Measurements from ENCODE around the gene SRSF9. TPM values are rescaled to one million over a fixed set of nuclear protein-coding genes. Genes with fewer than 3 reads are reported as not detected.

Gene SRSF9
- total RNA-seq, 1 experiment from 2014 or later = 231 TPM

DNA sequence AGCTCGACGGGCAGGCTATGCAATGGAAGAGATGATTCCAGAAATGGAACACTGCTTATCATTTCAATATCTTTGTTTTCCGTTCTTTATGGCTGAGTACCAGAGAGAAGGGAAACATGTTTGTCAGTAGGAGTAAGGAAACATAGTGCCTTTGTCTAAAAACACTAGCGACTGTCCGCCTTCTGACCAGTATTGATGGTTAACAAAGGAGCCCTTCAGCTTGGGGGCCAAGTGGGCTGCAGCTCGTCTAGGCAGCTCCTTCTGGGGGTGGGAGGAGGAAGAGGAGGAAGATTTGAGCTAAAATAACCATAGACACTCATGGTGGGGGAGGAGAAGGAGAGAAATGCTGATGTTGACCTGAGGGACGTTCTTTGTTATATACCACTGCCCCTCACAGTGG is 44.5 kb upstream of the SRSF9 start:
- Histone ChIP-seq H4K20me1 (ENCODE audit: insufficient read depth) (no peaks in the 10 kb centered on the region), H3K27ac (no peak overlapping the region), H3K36me3 (ENCODE audit: low read depth) (no peaks in the 10 kb centered on the region), H3K4me3 (no peak overlapping the region), H3K27me3 (ENCODE audit: insufficient read depth, low read depth) (no peaks in the 10 kb centered on the region), H2AFZ (no peak overlapping the region), H3K79me2 (ENCODE audit: low read depth) (no peaks in the 10 kb centered on the region), H3K9me2 (ENCODE audit: insufficient read depth) (no peaks in the 10 kb centered on the region), H3K9me3 (ENCODE audit: insufficient read depth, low read depth) (no peaks in the 10 kb centered on the region), H3K4me2 (no peak overlapping the region), H3F3A (ENCODE audit: insufficient read depth, low read depth) (no peaks in the 10 kb centered on the region), H3K4me1 (replicated peaks; ENCODE audit: insufficient read depth) (no peaks in the 10 kb centered on the region)
- CTCF ChIA-PET = no interaction called here
- DNase-seq = no peak
- intact Hi-C loops (cut with micrococcal nuclease; ENCODE audit: unreplicated experiment) = no loop called here
- BruUV-seq (replicated peaks) = no TSS peak
- TF ChIP-seq CTCF (conservative IDR thresholded peaks at IDR 0.05) = no peak
- no peak for TF ChIP-seq EZH2 (IDR thresholded peaks at IDR 0.05; ENCODE audit: low read depth)
- POLR2A ChIA-PET (ENCODE audit: unreplicated experiment) = interaction anchor here (0.6 kb wide), 1 partner anchor 1821 kb away, joined by 6 read pairs; no protein-coding TSS in a partner anchor

GRCh38 chr12:120508537-120508936 is 39.0 kb upstream of the SRSF9 start:
- POLR2A ChIA-PET (ENCODE audit: unreplicated experiment) = no interaction called here
- no peak for TF ChIP-seq EZH2 (IDR thresholded peaks at IDR 0.05; ENCODE audit: low read depth)
- no peak for TF ChIP-seq CTCF (conservative IDR thresholded peaks at IDR 0.05)

DNA sequence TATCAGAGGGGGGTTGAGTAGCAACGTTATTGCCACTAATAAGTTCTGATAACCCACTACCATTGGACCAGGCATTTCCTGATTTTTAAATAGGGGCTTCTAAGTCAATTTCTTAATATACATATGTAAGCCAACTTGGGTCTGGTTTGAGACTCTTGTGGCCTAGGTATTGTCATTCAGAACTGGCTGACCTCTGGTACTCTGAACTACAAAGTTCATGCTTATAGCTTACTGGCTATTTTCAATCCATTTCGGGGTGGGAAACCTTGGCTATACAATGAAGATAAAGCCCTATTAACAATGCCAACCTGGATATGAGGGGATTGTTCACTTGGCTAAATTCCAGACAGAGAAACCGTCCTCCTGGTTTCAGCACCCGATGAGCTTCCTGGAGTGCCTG is 35.0 kb upstream of the SRSF9 start:
- DNase-seq = no peak
- Histone ChIP-seq H2AFZ (no peak overlapping the region), H3K27me3 (ENCODE audit: insufficient read depth, low read depth) (no peaks in the 10 kb centered on the region), H3K4me1 (replicated peaks; ENCODE audit: insufficient read depth) (no peaks in the 10 kb centered on the region), H3K36me3 (ENCODE audit: low read depth) (no peaks in the 10 kb centered on the region), H3K27ac (no peak overlapping the region), H3K9me3 (ENCODE audit: insufficient read depth, low read depth) (no peaks in the 10 kb centered on the region), H3K9me2 (ENCODE audit: insufficient read depth) (no peaks in the 10 kb centered on the region), H3F3A (ENCODE audit: insufficient read depth, low read depth) (peaks cover 15% of the 10 kb centered on the region), H3K4me3 (no peak overlapping the region), H3K4me2 (no peak overlapping the region), H3K79me2 (ENCODE audit: low read depth) (no peaks in the 10 kb centered on the region), H4K20me1 (ENCODE audit: insufficient read depth) (0 out of 2 replicates have a peak, but pooled peaks cover 1% of the 10 kb centered on the region)
- ChIA-PET POLR2A (ENCODE audit: unreplicated experiment) (interaction anchor here (1.2 kb wide), 1 partner anchor 9 kb away, joined by 6 read pairs; the partner anchor contains the start of gene DYNLL1), CTCF (no interaction called here)
- intact Hi-C loops (cut with micrococcal nuclease; ENCODE audit: unreplicated experiment) = no loop called here
- TF ChIP-seq EZH2 (IDR thresholded peaks at IDR 0.05; ENCODE audit: low read depth) = no peak
- TF ChIP-seq CTCF (conservative IDR thresholded peaks at IDR 0.05) = no peak
- BruUV-seq (replicated peaks) = no TSS peak

More at GRCh38 chr12:120508537-120508936, 39.0 kb upstream of the SRSF9 start:
- no peak overlapping the region for H2AFZ ChIP-seq
- H3K9me3 ChIP-seq (ENCODE audit: insufficient read depth, low read depth) = no peaks in the 10 kb centered on the region
- no peaks in the 10 kb centered on the region for H3K4me1 ChIP-seq (replicated peaks; ENCODE audit: insufficient read depth)
- intact Hi-C loops (cut with micrococcal nuclease; ENCODE audit: unreplicated experiment) = no loop called here
- no peaks in the 10 kb centered on the region for H3K36me3 ChIP-seq (ENCODE audit: low read depth)
- no peaks in the 10 kb centered on the region for H3K79me2 ChIP-seq (ENCODE audit: low read depth)
- H3K9me2 ChIP-seq (ENCODE audit: insufficient read depth) = no peaks in the 10 kb centered on the region
- DNase-seq = no peak
- no peak overlapping the region for H3K27ac ChIP-seq
- CTCF ChIA-PET = no interaction called here
- no peak overlapping the region for H3K4me3 ChIP-seq
- no TSS peak for BruUV-seq (replicated peaks)
- no peaks in the 10 kb centered on the region for H4K20me1 ChIP-seq (ENCODE audit: insufficient read depth)
- H3K27me3 ChIP-seq (ENCODE audit: insufficient read depth, low read depth) = no peaks in the 10 kb centered on the region
- H3K4me2 ChIP-seq = no peak overlapping the region
- no peaks in the 10 kb centered on the region; the same call in 1 of the 2 replicates for H3F3A ChIP-seq (ENCODE audit: insufficient read depth, low read depth)

All from PC-9 (cell line).